RPMI8226 (cell line): Measurements from ENCODE around the gene DUS3L.
"Not testable (repeated sequence)": the region's sequence is repeated elsewhere in the genome, so short reads cannot be mapped to it uniquely, and the experiment has no call there.

Experiments used
- DNase-seq: peaks from one replicate; pipeline ENCODE4 v3.0.0-alpha.2; 2015

The DUS3L gene

DNA sequence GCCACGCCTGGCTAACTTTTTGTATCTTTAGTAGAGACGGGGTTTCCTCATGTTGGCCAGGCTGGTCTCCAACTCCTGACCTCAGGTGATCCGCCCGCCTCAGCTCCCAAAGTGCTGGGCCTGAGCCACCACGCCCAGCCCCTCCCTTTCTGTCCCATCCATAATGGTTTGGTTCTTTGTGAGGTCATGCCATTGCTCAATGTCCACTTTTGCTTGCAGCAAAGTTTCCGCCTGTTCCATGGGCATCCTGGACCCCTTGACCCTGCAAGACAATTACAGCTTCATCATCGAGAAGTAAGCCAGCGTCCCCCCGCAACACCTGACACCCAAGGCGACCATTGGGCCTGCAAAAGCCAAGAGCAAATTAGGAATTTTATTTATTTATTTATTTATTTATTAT is 23.0 kb downstream of the DUS3L start:
- no peak for DNase-seq

DNA sequence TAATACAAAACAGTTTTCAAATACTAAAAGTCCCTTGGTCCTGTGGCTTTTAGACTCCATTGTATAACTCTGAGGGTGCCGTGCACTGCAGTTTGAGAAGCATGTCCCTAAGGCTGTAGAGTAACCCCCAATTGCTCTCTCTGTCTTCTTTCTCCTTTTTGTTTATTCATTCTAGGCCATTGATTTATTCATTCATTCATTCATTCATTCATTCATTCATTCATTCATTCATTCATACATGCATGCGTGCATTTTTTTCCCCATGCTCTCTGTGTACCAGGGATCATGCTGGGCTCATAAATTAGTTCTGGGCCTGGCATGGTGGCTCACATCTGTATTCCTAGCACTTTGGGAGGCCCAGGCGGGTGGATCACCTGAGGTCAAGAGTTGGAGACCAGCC is 25.7 kb downstream of the DUS3L start:
- no peak for DNase-seq

DNA sequence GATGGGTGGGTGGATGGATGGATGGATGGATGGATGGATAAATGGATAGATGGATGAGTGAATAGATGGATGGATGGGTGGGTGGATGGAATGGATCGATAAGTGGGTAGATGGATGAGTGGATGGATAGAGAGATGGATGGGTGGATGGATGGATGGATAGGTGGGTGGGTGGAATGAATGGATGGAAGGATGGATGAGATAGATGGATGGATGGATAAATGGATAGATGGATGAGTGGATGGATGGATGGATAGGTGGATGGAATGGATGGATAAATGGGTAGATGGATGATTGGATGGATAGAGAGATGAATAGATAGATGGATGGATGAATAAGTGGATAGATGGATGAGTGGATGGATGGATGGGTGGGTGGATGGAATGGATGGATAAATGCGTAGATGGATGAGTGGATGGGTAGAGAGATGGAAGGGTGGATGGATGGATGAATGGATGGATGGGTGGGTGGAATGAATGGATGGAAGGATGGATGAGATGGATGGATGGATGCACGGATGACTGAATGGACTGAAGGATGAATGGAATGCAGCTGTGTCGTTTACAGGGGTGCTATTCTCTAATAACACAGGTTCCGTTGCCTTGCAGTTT is 28.2 kb downstream of the DUS3L start:
- no peak for DNase-seq

GRCh38 chr19:5753743-5754142 is 37.2 kb downstream of the DUS3L start:
- no peak for DNase-seq

DNA sequence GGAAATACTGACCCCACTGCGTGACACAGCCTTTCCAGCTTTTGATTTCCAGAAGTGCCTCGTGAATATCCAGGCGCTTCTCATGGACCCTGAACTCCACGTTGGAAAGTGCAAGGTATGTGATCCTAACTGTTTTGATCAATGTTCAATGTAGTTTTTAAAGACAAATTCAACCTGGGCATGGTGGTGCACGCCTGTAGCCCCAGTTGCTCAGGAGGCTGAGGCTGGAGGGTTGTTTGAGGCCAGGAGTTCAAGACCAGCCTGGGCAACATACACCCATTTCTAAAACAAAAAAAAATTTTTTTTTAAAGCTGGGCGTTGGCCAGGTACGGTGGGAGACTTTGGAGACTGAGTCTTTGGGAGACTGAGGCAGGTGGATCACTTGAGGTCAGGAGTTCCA is 39.3 kb downstream of the DUS3L start:
- DNase-seq, result no peak

DNA sequence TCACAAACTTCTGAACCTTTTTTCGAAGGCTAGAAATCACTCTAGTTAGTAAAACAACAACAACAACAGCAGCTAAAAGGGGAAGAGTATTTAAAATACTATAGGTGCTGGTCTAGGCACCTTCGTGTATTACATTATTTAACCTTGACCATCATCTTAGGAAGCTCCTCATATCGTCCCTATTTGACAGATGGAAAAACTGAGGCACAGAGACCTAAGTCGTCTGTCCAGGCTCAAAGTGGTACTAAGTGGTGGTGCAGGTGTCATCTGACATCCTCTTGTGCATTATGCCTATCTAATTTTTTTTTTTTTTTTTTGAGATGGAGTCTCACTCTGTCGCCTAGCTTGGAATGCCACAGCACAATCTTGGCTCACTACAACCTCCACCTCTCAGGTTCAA is 41.5 kb downstream of the DUS3L start:
- no peak for DNase-seq

GRCh38 chr19:5748920-5749319 is 42.0 kb downstream of the DUS3L start:
- DNase-seq, result peak; percentile 47

- DNase-seq, result not testable (repeated sequence)
Measured at GRCh38 chr19:5744999-5745398, 46.0 kb downstream of the DUS3L start.

DNA sequence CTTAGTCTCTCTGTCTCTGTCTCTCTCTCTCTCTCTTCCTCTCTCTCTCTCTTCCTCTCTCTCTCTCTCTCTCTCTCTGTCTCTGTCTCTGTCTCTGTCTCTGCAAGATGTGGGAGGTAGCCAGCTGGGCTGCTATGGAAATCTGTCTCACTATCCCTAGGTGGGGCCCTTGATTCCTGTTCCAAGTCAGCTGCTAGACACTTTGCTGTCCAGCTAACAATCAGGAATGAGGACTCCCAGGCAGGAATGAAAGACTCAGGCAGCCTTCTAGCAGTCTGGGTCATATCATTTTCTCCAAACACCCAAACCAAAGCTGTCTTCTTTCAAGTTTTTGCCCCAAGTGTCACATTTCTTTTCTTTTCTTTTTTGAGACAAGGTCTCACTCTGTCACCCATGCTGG is 47.3 kb downstream of the DUS3L start:
- no peak for DNase-seq

DNA sequence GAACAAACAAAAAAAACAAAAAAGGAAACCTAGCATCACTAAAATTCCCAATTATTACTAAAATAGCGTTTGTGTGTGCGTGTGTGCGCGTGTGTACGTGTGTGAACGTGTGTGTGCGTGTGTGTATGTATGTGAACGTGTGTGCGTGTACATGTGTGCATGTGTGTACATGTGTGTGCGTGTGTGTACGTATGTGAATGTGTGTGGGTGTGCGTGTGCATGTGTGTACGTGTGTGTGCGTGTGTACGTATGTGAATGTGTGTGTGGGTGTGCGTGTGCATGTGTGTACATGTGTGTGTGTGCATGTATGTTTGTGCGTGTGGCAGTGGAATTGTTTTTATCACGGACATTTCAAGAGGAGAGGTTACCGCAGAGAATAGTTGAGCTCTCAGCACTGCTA is 48.9 kb downstream of the DUS3L start:
- DNase-seq, result no peak

- no peak for DNase-seq
Measured at GRCh38 chr19:5738423-5738822, 52.5 kb downstream of the DUS3L start.
